IMR-90 (cell line): ENCODE results near the gene MRPL9. TPM values are rescaled to one million over a fixed set of nuclear protein-coding genes. Genes with fewer than 3 reads are reported as not detected.
A peak's percentile ranks its signal among the peaks of the same experiment; 100 is the strongest.

Experiments used
- ATAC-seq: fragments of 200-7000 bp; cut with Tn5 transposase; 2 replicates; pipeline ENCODE4 v1.9.1; 2020; ENCODE audit warnings: low read depth, mild to moderate bottlenecking, moderate library complexity
- BruUV-seq: library from RNA; stranded (reverse); fragments of 400-500 nt; replicated peaks from 2 replicates; lab custom pipeline; 2021; lab: Mats Ljungman, UMichigan
- CTCF ChIA-PET: fragments of 300-600 bp; formaldehyde crosslinking; extraction: SDS; loops from one replicate; lab custom pipeline; 2021; ENCODE audit warnings: antibody characterized with exemption; lab: Yijun Ruan, JAX
- POLR2A ChIA-PET: fragments of 300-600 bp; sonication (Branson Sonifier 250); formaldehyde crosslinking; loops from one replicate; lab custom pipeline; 2022; ENCODE audit warnings: antibody characterized with exemption; ENCODE audit not compliant: unreplicated experiment; lab: Charles Lee
- DNase-seq: peaks from one replicate; pipeline ENCODE4 v3.0.0; 2013
- H2AFZ ChIP-seq: replicated peaks from 2 replicates; pipeline ENCODE3; 2013; ENCODE audit warnings: low read length, mild to moderate bottlenecking; ENCODE audit not compliant: poor library complexity
- H2AK5ac ChIP-seq: 2 replicates; pipeline ENCODE4 v1.6.1; 2013; ENCODE audit warnings: low read depth, low read length, inconsistent platforms
- H2AK9ac ChIP-seq: replicated peaks from 2 replicates; pipeline ENCODE3; 2013; ENCODE audit warnings: mild to moderate bottlenecking, low read depth, low read length, moderate library complexity; ENCODE audit not compliant: poor library complexity
- H2BK120ac ChIP-seq: 2 replicates; pipeline ENCODE4 v1.6.1; 2013; ENCODE audit warnings: low read depth, low read length, inconsistent platforms
- H2BK15ac ChIP-seq: 3 replicates; pipeline ENCODE4 v1.6.1; 2013; ENCODE audit warnings: low read depth, low read length, inconsistent platforms
- H2BK20ac ChIP-seq: 2 replicates; pipeline ENCODE4 v1.6.1; 2013; ENCODE audit warnings: low read depth, mild to moderate bottlenecking, inconsistent platforms, low read length, moderate library complexity
- H2BK5ac ChIP-seq: 2 replicates; pipeline ENCODE4 v1.6.1; 2013; ENCODE audit warnings: mild to moderate bottlenecking, low read depth, low read length, inconsistent platforms; ENCODE audit not compliant: poor library complexity, severe bottlenecking
- H3K14ac ChIP-seq: replicated peaks from 2 replicates; pipeline ENCODE4 v1.6.1; 2013; ENCODE audit warnings: low read depth, low read length, inconsistent platforms
- H3K18ac ChIP-seq: 2 replicates; pipeline ENCODE4 v1.6.1; 2013; ENCODE audit warnings: low read depth, low read length, control low read depth
- H3K23ac ChIP-seq: 2 replicates; pipeline ENCODE4 v1.6.1; 2013; ENCODE audit warnings: low read depth, low read length, inconsistent platforms
- H3K27ac ChIP-seq: 2 replicates; pipeline ENCODE4 v1.5.1; 2013; ENCODE audit warnings: mild to moderate bottlenecking, control low read depth, low read length; ENCODE audit not compliant: insufficient read depth
- H3K27me3 ChIP-seq: 2 replicates; pipeline ENCODE4 v1.6.1; 2013; ENCODE audit warnings: low read length; ENCODE audit not compliant: control insufficient read depth, insufficient read depth
- H3K36me3 ChIP-seq: 2 replicates; pipeline ENCODE4 v1.6.1; 2013; ENCODE audit warnings: low read length, mixed read lengths; ENCODE audit not compliant: control insufficient read depth, insufficient read depth
- H3K4ac ChIP-seq: 2 replicates; pipeline ENCODE4 v1.6.1; 2013; ENCODE audit warnings: low read depth, low read length, inconsistent platforms
- H3K4me1 ChIP-seq: 2 replicates; pipeline ENCODE4 v1.6.1; 2013; ENCODE audit warnings: low read length, mixed read lengths; ENCODE audit not compliant: control insufficient read depth, insufficient read depth
- H3K4me2 ChIP-seq: 2 replicates; pipeline ENCODE4 v1.6.1; 2013; ENCODE audit warnings: low read depth, mild to moderate bottlenecking, control low read depth, low read length, moderate library complexity
- H3K4me3 ChIP-seq: 2 replicates; pipeline ENCODE4 v1.5.1; 2013; ENCODE audit warnings: low read depth, mild to moderate bottlenecking, control low read depth, low read length, moderate library complexity; ENCODE audit not compliant: insufficient read depth
- H3K56ac ChIP-seq: 2 replicates; pipeline ENCODE4 v1.6.1; 2013; ENCODE audit warnings: low read length, inconsistent platforms; ENCODE audit not compliant: insufficient read depth; ENCODE audit errors: extremely low read depth
- H3K79me1 ChIP-seq, 2 experiments: 2 replicates each; pipeline ENCODE4 v1.6.1; 2013; ENCODE audit warnings: low read length in 2 of 2, inconsistent platforms in 1 of 2, low read depth in 1 of 2
- H3K9ac ChIP-seq: 2 replicates; pipeline ENCODE4 v1.6.1; 2013; ENCODE audit warnings: low read depth, low read length, control low read depth
- H3K9me1 ChIP-seq: 2 replicates; pipeline ENCODE4 v1.6.1; 2013; ENCODE audit warnings: low read length, inconsistent platforms; ENCODE audit not compliant: insufficient read depth
- H3K9me3 ChIP-seq: 2 replicates; pipeline ENCODE4 v1.6.1; 2013; ENCODE audit warnings: low read length; ENCODE audit not compliant: control insufficient read depth, insufficient read depth
- H4K20me1 ChIP-seq: 2 replicates; pipeline ENCODE4 v1.6.1; 2013; ENCODE audit warnings: low read length, inconsistent platforms; ENCODE audit not compliant: insufficient read depth
- H4K5ac ChIP-seq: 2 replicates; pipeline ENCODE4 v1.6.1; 2013; ENCODE audit warnings: mild to moderate bottlenecking, low read depth, low read length, control low read depth
- H4K8ac ChIP-seq, 2 experiments: 2 replicates each; pipeline ENCODE4 v1.6.1; 2013; ENCODE audit warnings: low read depth in 2 of 2, low read length in 2 of 2, control low read depth in 1 of 2, inconsistent platforms in 1 of 2
- H4K91ac ChIP-seq: 2 replicates; pipeline ENCODE4 v1.6.1; 2013; ENCODE audit warnings: low read depth, low read length, inconsistent platforms; ENCODE audit not compliant: insufficient read depth
- FOS ChIP-seq: fragments of 150-350 bp; IDR thresholded peaks from 2 replicates; pipeline ENCODE4 v1.6.1; 2016; ENCODE audit warnings: low read depth, low read length
- RCOR1 ChIP-seq: IDR thresholded peaks from 2 replicates; pipeline ENCODE4 v1.6.1; 2012; ENCODE audit warnings: mild to moderate bottlenecking, low read length, improper control_type of control experiment; ENCODE audit not compliant: insufficient replicate concordance
- WGBS, 2 experiments: methylation state at CpG; one replicate each; pipeline versions ENCODE4 v1.1.5 to v1.1.7; 2013; ENCODE audit warnings: missing lambda C conversion rate in 2 of 2; ENCODE audit not compliant: insufficient read length in 1 of 2; ENCODE audit errors: extremely low coverage in 2 of 2; 5-methylcytosine and 5-hydroxymethylcytosine counted together
- dilution Hi-C: fragments of 300-500 bp; cut with HindIII; formaldehyde crosslinking; loops from one replicate; pipeline ENCODE4 v1.14.3; 2018; ENCODE audit warnings: low sequenced_read_pairs; ENCODE audit not compliant: unreplicated experiment
- in situ Hi-C: fragments of 300-500 bp; cut with MboI; formaldehyde crosslinking; loops from 3 replicates; pipeline ENCODE4 v1.14.3; 2019; ENCODE audit warnings: low sequenced_read_pairs, inconsistent platforms, mixed read lengths
- intact Hi-C: fragments of 100-400 bp; cut with micrococcal nuclease; formaldehyde crosslinking; loops from 2 replicates; pipeline ENCODE4 v1.10.0; 2022
- polyA plus RNA-seq, 3 experiments: library from polyadenylated mRNA; depleted of rRNA; stranded (reverse); fragments of >200 nt; gene quantifications; 2 replicates each; pipeline ENCODE4 v1.2.3, GENCODE V29; 2012; ENCODE audit warnings: low replicate concordance in 1 of 3
- total RNA-seq: library from RNA; depleted of rRNA; stranded (reverse); fragments of >200 nt; gene quantifications from 2 replicates; pipeline ENCODE4 v1.2.3, GENCODE V29; 2012

MRPL9 gene
- total and polyA plus RNA-seq, 2 of the 4 experiments (the other 2 are of a cell fraction), result 65.4 to 87.5 TPM

GRCh38 chr1:151720125-151720524 lies 43.2 kb downstream of the MRPL9 start:
- DNase-seq (no peak), ATAC-seq (no peak)
- no peak overlapping the region for H3K56ac ChIP-seq
- H2BK20ac ChIP-seq, result no peak overlapping the region
- no peak overlapping the region for H4K91ac ChIP-seq
- H3K4me3 ChIP-seq, result no peak overlapping the region
- H3K27me3 ChIP-seq, result peaks cover 62% of the 10 kb centered on the region
- no peak overlapping the region for H3K18ac ChIP-seq
- no peaks in the 10 kb centered on the region for H3K79me1 ChIP-seq
- in situ Hi-C loops, result no loop called here
- no peaks in the 10 kb centered on the region for H3K9me1 ChIP-seq
- dilution Hi-C loops, result no loop called here
- H2AK9ac ChIP-seq, result no peak overlapping the region
- H2BK120ac ChIP-seq, result no peak overlapping the region
- POLR2A ChIA-PET, result no interaction called here
- H4K8ac ChIP-seq, result no peak overlapping the region
- H3K14ac ChIP-seq, result no peak overlapping the region
- H3K4me1 ChIP-seq, result peaks cover 2% of the 10 kb centered on the region; the same call in 1 of the 2 replicates
- H4K5ac ChIP-seq, result no peak overlapping the region
- no peaks in the 10 kb centered on the region for H3K36me3 ChIP-seq
- no peak overlapping the region for H3K27ac ChIP-seq
- TF ChIP-seq RCOR1, result no peak
- no peak for TF ChIP-seq FOS
- WGBS, 2 experiments, result no CpG with 5 or more reads among the region's 1 CpG
- CTCF ChIA-PET, result interaction anchor here (0.5 to 1.4 kb wide), 2 partner anchors 15 to 22 kb away, joined by 3 to 8 read pairs; no protein-coding TSS in a partner anchor
- H3K4me2 ChIP-seq, result peak overlapping the region; percentile 48; the same call in 1 of the 2 replicates
- H2AFZ ChIP-seq, result no peak overlapping the region
- no peak overlapping the region for H2AK5ac ChIP-seq
- BruUV-seq, result no TSS peak
- intact Hi-C loops, result no loop called here
- H2BK15ac ChIP-seq, result no peak overlapping the region
- no peak overlapping the region for H3K4ac ChIP-seq
- no peak overlapping the region; the same call in 1 of the 2 replicates for H3K9ac ChIP-seq
- no peak overlapping the region for H2BK5ac ChIP-seq
- H4K20me1 ChIP-seq, result no peaks in the 10 kb centered on the region
- H3K23ac ChIP-seq, result no peak overlapping the region
- no peaks in the 10 kb centered on the region for H3K9me3 ChIP-seq
